Right atrium auricular region (tissue), 2 donors: ENCODE data around the gene PPIA. TPM values are rescaled to one million over a fixed set of nuclear protein-coding genes. Genes with fewer than 3 reads are reported as not detected.

Experiments
- DNase-seq: peaks from one replicate; pipeline ENCODE4 v3.0.0-alpha.2; 2019; ENCODE audit warnings: low spot score
- H3K27ac ChIP-seq, 2 donors: fragments of 200-600 bp; sonication (generic); 1 replicate in 1 of 2; 2 replicates in 1 of 2; pipeline ENCODE4 v1.5.1; 2016 to 2019
- H3K27me3 ChIP-seq, 2 donors: fragments of 200-600 bp; sonication (generic); one replicate each; pipeline versions ENCODE4 v1.5.1 to v1.6.0; 2017 to 2019
- H3K36me3 ChIP-seq: fragments of 200-600 bp; sonication (generic); one replicate; pipeline ENCODE4 v1.5.1; 2016
- H3K4me1 ChIP-seq, 2 donors: fragments of 200-600 bp; sonication (generic); one replicate each; pipeline versions ENCODE4 v1.5.1 to v1.6.0; 2017 to 2019
- H3K4me3 ChIP-seq, 2 donors: fragments of 200-600 bp; sonication (generic); 1 replicate in 1 of 2; 2 replicates in 1 of 2; pipeline ENCODE4 v1.5.1; 2017 to 2019; ENCODE audit warnings: mild to moderate bottlenecking in 1 of 2, moderate library complexity in 1 of 2
- H3K9me3 ChIP-seq, 2 donors: fragments of 200-600 bp; sonication (generic); one replicate each; pipeline ENCODE4 v1.5.1; 2019
- CTCF ChIP-seq, 2 donors: fragments of 200-600 bp; sonication (generic); IDR thresholded peaks; one replicate each; pipeline ENCODE4 v1.5.1; 2019; ENCODE audit warnings: antibody characterized with exemption in 2 of 2
- total RNA-seq, 2 donors: library from RNA; depleted of rRNA; stranded (reverse); fragments of >200 nt; gene quantifications; one replicate each; pipeline ENCODE4 v1.1.0, GENCODE V29; 2016

The PPIA gene
- total RNA-seq, 2 donors from 2014 or later: 820 to 834 TPM

- H3K36me3 ChIP-seq: no peaks in the 10 kb centered on the region
- H3K4me3 ChIP-seq: no peak overlapping the region
- no peak for TF ChIP-seq CTCF (IDR thresholded peaks at IDR 0.05)
- H3K27me3 ChIP-seq: no peaks in the 10 kb centered on the region
- DNase-seq: no peak
- no peaks in the 10 kb centered on the region for H3K4me1 ChIP-seq
- no peak overlapping the region for H3K27ac ChIP-seq
- H3K9me3 ChIP-seq: no peaks in the 10 kb centered on the region
These were observed 8.7 kb upstream of the PPIA start for GRCh38 chr7:44787762-44788161.

GRCh38 chr7:44789990-44790389 lies 6.5 kb upstream of the PPIA start:
- DNase-seq: no peak
- no peaks in the 10 kb centered on the region for H3K36me3 ChIP-seq
- no peak for TF ChIP-seq CTCF (IDR thresholded peaks at IDR 0.05)
- no peaks in the 10 kb centered on the region for H3K27me3 ChIP-seq
- H3K9me3 ChIP-seq: no peaks in the 10 kb centered on the region
- H3K27ac ChIP-seq: no peak overlapping the region
- H3K4me1 ChIP-seq: no peaks in the 10 kb centered on the region
- no peak overlapping the region for H3K4me3 ChIP-seq

- H3K27me3 ChIP-seq: no peaks in the 10 kb centered on the region
- H3K36me3 ChIP-seq: no peaks in the 10 kb centered on the region
- no peak for DNase-seq
- no peaks in the 10 kb centered on the region for H3K9me3 ChIP-seq
- H3K4me1 ChIP-seq: peaks cover 0 to 7% of the 10 kb centered on the region in 2 donors
- H3K27ac ChIP-seq: no peak overlapping the region
- TF ChIP-seq CTCF (IDR thresholded peaks at IDR 0.05): no peak
- H3K4me3 ChIP-seq: no peak overlapping the region
These were observed 4.9 kb upstream of the PPIA start for GRCh38 chr7:44791278-44792219.

- no peaks in the 10 kb centered on the region for H3K9me3 ChIP-seq
- H3K4me3 ChIP-seq: no peak overlapping the region
- no peak overlapping the region for H3K27ac ChIP-seq
- H3K27me3 ChIP-seq: no peaks in the 10 kb centered on the region
- no peak for TF ChIP-seq CTCF (IDR thresholded peaks at IDR 0.05)
- H3K36me3 ChIP-seq: no peaks in the 10 kb centered on the region
- H3K4me1 ChIP-seq: peaks cover 0 to 21% of the 10 kb centered on the region in 2 donors
- DNase-seq: no peak
These were observed 2.6 kb upstream of the PPIA start for GRCh38 chr7:44793919-44794318.

- Histone ChIP-seq H3K4me3 (no peak overlapping the region), H3K4me1 (peaks cover 0 to 23% of the 10 kb centered on the region in 2 donors), H3K27ac (no peak overlapping the region), H3K27me3 (no peaks in the 10 kb centered on the region), H3K36me3 (peaks cover under 1% of the 10 kb centered on the region), H3K9me3 (no peaks in the 10 kb centered on the region)
- DNase-seq: no peak
- TF ChIP-seq CTCF (IDR thresholded peaks at IDR 0.05): no peak
These were observed 2.1 kb upstream of the PPIA start for GRCh38 chr7:44794331-44794730.
